ENCODE results near the gene USP25.

DNA sequence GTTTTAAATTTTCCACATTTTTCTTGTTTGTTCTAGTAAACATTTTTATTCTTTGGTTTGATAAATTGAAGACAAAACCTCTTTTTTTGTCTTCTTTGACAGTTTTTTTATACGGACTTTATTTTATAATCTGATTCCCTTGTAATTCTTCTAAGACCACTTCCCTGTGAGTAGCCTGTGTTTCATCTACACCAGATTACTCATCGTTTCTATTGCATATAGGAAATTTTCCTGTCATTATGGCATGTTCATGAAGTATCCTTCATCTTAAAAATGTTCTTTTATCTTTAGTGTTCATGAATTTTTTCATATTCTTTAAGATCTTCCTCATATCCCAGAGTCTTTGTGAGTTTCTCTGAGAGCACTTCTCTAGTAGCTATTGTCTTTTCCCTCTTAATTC is 109.8 kb downstream of the USP25 start:
- TF ChIP-seq SMC3 (conservative IDR thresholded peaks at IDR 0.05; ENCODE audit: insufficient read depth, low read depth, low read length): no peak
- no peak for TF ChIP-seq NBN (IDR thresholded peaks at IDR 0.05; ENCODE audit: low read depth)
- no peak for TF ChIP-seq ZNF764 (CRISPR knock-in tag; IDR thresholded peaks at IDR 0.05; ENCODE audit: low read depth)
- TF ChIP-seq, protein P1, sequence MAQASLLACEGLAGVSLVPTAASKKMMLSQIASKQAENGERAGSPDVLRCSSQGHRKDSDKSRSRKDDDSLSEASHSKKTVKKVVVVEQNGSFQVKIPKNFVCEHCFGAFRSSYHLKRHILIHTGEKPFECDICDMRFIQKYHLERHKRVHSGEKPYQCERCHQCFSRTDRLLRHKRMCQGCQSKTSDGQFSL (CRISPR knock-in tag; IDR thresholded peaks at IDR 0.05): no peak
- TF ChIP-seq, protein P1 (tag; IDR thresholded peaks at IDR 0.05): no peak
- TF ChIP-seq POLR2AphosphoS5 (IDR thresholded peaks at IDR 0.05; ENCODE audit: control insufficient read depth, insufficient read depth, low read depth, low read length): no peak
- TF ChIP-seq, protein P2, sequence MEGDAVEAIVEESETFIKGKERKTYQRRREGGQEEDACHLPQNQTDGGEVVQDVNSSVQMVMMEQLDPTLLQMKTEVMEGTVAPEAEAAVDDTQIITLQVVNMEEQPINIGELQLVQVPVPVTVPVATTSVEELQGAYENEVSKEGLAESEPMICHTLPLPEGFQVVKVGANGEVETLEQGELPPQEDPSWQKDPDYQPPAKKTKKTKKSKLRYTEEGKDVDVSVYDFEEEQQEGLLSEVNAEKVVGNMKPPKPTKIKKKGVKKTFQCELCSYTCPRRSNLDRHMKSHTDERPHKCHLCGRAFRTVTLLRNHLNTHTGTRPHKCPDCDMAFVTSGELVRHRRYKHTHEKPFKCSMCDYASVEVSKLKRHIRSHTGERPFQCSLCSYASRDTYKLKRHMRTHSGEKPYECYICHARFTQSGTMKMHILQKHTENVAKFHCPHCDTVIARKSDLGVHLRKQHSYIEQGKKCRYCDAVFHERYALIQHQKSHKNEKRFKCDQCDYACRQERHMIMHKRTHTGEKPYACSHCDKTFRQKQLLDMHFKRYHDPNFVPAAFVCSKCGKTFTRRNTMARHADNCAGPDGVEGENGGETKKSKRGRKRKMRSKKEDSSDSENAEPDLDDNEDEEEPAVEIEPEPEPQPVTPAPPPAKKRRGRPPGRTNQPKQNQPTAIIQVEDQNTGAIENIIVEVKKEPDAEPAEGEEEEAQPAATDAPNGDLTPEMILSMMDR (IDR thresholded peaks at IDR 0.05 in 2 of 3, conservative IDR thresholded peaks at IDR 0.05 in 1 of 3; ENCODE audit: insufficient read depth in 2 of 3, low read depth in 1 of 3, low read length in 3 of 3): no peak
- TF ChIP-seq POLR2A (conservative IDR thresholded peaks at IDR 0.05): no peak
- TF ChIP-seq BHLHE40 (IDR thresholded peaks at IDR 0.05; ENCODE audit: low read length): no peak
- no peak for TF ChIP-seq CBX2 (IDR thresholded peaks at IDR 0.05; ENCODE audit: insufficient read depth, low read length, poor library complexity, severe bottlenecking)
